HepG2 (cell line): ENCODE measurements around the gene PRR22. TPM values are rescaled to one million over a fixed set of nuclear protein-coding genes. Genes with fewer than 3 reads are reported as not detected.
A peak's percentile ranks its signal among the peaks of the same experiment; 100 is the strongest.

Experiments
- ETS1 ChIP-seq: sonication (generic); formaldehyde crosslinking; IDR thresholded peaks from 2 replicates; pipeline ENCODE4 v1.4.0; 2020; ENCODE audit warnings: missing genetic modification reagents
- GATAD2A ChIP-seq: IDR thresholded peaks from 2 replicates; pipeline ENCODE4 v1.6.1; 2016
- SPEN ChIP-seq: sonication (generic); formaldehyde crosslinking; IDR thresholded peaks from 2 replicates; pipeline ENCODE4 v1.5.1; 2020; ENCODE audit warnings: low read depth, mild to moderate bottlenecking, missing genetic modification reagents
- ZNF296 ChIP-seq: sonication (generic); formaldehyde crosslinking; conservative IDR thresholded peaks from 2 replicates; pipeline ENCODE4 v1.5.0; 2020; ENCODE audit warnings: mild to moderate bottlenecking, missing genetic modification reagents
- polyA plus RNA-seq, 8 experiments: library from polyadenylated mRNA; depleted of rRNA in 3 of 8; stranded (reverse) in 7 of 8; unstranded in 1 of 8; fragments of >200 nt; fragmentation: Illumina TruSeq in 4 of 8; extraction: Trizol in 4 of 8; gene quantifications; 2 replicates each; pipeline versions ENCODE4 v1.2.1 to v1.2.3, GENCODE V29; 2011 to 2016; ENCODE audit warnings: low read depth in 4 of 8, missing spikeins in 1 of 8, mixed read lengths in 1 of 8; ENCODE audit not compliant: insufficient read depth in 1 of 8
- total RNA-seq, 5 experiments: library from RNA; depleted of rRNA; stranded (reverse); fragments of >200 nt; fragmentation: Illumina TruSeq; extraction: Trizol; gene quantifications; 2 replicates each; pipeline ENCODE4 v1.2.3, GENCODE V29; 2016; ENCODE audit warnings: low read depth in 1 of 5
- TF ChIP-seq, protein P1 (sequence below): fragments of 450-650 bp; IDR thresholded peaks from 2 replicates; pipeline ENCODE4 v1.6.1; 2017; ENCODE audit warnings: mild to moderate bottlenecking
- TF ChIP-seq, protein P2 (sequence below): sonication (generic); formaldehyde crosslinking; IDR thresholded peaks from 2 replicates; pipeline ENCODE4 v1.4.0; 2020; ENCODE audit warnings: missing genetic modification reagents, borderline replicate concordance
- TF ChIP-seq, protein P3 (sequence below): sonication (generic); formaldehyde crosslinking; IDR thresholded peaks from 2 replicates; pipeline ENCODE4 v1.4.0; 2020; ENCODE audit warnings: mild to moderate bottlenecking, missing genetic modification reagents
- TF ChIP-seq, protein P4 (sequence below): sonication (generic); formaldehyde crosslinking; IDR thresholded peaks from 2 replicates; pipeline ENCODE4 v1.4.0; 2020; ENCODE audit warnings: low read depth, mild to moderate bottlenecking, missing genetic modification reagents
- TF ChIP-seq, protein P5 (sequence below): sonication (generic); formaldehyde crosslinking; IDR thresholded peaks from 2 replicates; pipeline ENCODE4 v1.4.0; 2020; ENCODE audit warnings: missing genetic modification reagents, borderline replicate concordance

The PRR22 gene
- total and polyA plus RNA-seq, 2 of the 13 experiments (the other 11 are each of a cell fraction or from before 2014, with no cell fraction given) = 0.84 to 2.3 TPM

DNA sequence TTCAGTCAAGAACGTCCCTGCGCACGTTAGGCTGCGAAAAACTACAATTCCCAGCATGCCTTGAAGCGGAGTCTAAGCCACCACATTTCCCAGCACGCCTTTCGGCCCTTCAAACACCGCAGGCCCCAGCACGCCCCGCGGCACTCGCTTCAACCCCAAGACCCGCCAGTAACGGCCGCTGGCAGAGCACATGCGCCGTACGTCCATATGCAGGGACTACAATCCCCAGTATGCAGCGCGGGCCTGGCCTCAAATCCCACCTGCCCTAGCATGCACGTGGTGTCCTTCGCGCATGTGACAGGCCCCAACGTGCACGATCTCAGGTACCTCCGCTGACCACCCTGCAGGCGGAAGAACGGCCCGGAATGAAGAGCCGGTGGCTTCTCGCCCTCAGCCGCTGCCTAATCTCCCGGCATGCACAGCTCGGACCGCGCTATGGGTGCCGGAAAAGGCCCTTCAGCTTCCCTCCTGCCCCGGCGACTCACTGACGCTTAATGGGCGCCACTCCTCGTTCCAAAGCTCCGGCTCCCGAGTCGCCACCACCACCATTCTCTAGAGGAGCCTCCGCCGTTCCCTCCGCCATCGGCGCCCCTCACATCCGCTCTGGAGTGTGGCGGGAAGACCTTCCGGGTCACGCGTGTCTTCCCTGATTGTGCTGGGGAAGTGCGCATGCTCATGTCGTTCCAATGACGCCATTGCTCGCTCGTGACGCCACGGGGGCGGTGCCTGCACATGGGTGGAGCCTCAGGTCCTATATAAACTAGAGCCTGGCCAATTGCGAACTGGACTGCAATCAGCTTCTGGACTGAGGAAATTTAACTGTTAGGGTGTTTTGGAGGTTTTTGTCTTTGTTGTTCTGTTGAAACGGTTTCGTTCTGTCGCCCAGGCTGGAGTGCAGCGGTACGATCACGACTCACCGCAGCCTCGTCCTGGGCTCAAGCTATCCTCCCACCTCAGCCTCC is 6.3 kb upstream of the PRR22 start, which contains the start of gene DUS3L (continued):
- TF ChIP-seq, protein P1, sequence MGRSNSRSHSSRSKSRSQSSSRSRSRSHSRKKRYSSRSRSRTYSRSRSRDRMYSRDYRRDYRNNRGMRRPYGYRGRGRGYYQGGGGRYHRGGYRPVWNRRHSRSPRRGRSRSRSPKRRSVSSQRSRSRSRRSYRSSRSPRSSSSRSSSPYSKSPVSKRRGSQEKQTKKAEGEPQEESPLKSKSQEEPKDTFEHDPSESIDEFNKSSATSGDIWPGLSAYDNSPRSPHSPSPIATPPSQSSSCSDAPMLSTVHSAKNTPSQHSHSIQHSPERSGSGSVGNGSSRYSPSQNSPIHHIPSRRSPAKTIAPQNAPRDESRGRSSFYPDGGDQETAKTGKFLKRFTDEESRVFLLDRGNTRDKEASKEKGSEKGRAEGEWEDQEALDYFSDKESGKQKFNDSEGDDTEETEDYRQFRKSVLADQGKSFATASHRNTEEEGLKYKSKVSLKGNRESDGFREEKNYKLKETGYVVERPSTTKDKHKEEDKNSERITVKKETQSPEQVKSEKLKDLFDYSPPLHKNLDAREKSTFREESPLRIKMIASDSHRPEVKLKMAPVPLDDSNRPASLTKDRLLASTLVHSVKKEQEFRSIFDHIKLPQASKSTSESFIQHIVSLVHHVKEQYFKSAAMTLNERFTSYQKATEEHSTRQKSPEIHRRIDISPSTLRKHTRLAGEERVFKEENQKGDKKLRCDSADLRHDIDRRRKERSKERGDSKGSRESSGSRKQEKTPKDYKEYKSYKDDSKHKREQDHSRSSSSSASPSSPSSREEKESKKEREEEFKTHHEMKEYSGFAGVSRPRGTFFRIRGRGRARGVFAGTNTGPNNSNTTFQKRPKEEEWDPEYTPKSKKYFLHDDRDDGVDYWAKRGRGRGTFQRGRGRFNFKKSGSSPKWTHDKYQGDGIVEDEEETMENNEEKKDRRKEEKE = no peak
- TF ChIP-seq SPEN (peak; percentile 83), ETS1 (CRISPR knock-in tag) (no peak), GATAD2A (CRISPR knock-in tag) (peak; percentile 39), ZNF296 (0 out of 2 replicates have a peak, but pooled peaks have one; percentile 57)
- TF ChIP-seq, protein P2, sequence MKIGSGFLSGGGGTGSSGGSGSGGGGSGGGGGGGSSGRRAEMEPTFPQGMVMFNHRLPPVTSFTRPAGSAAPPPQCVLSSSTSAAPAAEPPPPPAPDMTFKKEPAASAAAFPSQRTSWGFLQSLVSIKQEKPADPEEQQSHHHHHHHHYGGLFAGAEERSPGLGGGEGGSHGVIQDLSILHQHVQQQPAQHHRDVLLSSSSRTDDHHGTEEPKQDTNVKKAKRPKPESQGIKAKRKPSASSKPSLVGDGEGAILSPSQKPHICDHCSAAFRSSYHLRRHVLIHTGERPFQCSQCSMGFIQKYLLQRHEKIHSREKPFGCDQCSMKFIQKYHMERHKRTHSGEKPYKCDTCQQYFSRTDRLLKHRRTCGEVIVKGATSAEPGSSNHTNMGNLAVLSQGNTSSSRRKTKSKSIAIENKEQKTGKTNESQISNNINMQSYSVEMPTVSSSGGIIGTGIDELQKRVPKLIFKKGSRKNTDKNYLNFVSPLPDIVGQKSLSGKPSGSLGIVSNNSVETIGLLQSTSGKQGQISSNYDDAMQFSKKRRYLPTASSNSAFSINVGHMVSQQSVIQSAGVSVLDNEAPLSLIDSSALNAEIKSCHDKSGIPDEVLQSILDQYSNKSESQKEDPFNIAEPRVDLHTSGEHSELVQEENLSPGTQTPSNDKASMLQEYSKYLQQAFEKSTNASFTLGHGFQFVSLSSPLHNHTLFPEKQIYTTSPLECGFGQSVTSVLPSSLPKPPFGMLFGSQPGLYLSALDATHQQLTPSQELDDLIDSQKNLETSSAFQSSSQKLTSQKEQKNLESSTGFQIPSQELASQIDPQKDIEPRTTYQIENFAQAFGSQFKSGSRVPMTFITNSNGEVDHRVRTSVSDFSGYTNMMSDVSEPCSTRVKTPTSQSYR (CRISPR knock-in tag) = 0 out of 2 replicates have a peak, but pooled peaks have one; percentile 22
- TF ChIP-seq, protein P3, sequence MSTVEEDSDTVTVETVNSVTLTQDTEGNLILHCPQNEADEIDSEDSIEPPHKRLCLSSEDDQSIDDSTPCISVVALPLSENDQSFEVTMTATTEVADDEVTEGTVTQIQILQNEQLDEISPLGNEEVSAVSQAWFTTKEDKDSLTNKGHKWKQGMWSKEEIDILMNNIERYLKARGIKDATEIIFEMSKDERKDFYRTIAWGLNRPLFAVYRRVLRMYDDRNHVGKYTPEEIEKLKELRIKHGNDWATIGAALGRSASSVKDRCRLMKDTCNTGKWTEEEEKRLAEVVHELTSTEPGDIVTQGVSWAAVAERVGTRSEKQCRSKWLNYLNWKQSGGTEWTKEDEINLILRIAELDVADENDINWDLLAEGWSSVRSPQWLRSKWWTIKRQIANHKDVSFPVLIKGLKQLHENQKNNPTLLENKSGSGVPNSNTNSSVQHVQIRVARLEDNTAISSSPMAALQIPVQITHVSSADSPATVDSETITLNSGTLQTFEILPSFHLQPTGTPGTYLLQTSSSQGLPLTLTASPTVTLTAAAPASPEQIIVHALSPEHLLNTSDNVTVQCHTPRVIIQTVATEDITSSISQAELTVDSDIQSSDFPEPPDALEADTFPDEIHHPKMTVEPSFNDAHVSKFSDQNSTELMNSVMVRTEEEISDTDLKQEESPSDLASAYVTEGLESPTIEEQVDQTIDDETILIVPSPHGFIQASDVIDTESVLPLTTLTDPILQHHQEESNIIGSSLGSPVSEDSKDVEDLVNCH (CRISPR knock-in tag) = 0 out of 2 replicates have a peak, but pooled peaks have one; percentile 56
- TF ChIP-seq, protein P4, sequence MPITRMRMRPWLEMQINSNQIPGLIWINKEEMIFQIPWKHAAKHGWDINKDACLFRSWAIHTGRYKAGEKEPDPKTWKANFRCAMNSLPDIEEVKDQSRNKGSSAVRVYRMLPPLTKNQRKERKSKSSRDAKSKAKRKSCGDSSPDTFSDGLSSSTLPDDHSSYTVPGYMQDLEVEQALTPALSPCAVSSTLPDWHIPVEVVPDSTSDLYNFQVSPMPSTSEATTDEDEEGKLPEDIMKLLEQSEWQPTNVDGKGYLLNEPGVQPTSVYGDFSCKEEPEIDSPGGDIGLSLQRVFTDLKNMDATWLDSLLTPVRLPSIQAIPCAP (CRISPR knock-in tag) = no peak; the same call in 1 of the 2 replicates
- TF ChIP-seq, protein P5, sequence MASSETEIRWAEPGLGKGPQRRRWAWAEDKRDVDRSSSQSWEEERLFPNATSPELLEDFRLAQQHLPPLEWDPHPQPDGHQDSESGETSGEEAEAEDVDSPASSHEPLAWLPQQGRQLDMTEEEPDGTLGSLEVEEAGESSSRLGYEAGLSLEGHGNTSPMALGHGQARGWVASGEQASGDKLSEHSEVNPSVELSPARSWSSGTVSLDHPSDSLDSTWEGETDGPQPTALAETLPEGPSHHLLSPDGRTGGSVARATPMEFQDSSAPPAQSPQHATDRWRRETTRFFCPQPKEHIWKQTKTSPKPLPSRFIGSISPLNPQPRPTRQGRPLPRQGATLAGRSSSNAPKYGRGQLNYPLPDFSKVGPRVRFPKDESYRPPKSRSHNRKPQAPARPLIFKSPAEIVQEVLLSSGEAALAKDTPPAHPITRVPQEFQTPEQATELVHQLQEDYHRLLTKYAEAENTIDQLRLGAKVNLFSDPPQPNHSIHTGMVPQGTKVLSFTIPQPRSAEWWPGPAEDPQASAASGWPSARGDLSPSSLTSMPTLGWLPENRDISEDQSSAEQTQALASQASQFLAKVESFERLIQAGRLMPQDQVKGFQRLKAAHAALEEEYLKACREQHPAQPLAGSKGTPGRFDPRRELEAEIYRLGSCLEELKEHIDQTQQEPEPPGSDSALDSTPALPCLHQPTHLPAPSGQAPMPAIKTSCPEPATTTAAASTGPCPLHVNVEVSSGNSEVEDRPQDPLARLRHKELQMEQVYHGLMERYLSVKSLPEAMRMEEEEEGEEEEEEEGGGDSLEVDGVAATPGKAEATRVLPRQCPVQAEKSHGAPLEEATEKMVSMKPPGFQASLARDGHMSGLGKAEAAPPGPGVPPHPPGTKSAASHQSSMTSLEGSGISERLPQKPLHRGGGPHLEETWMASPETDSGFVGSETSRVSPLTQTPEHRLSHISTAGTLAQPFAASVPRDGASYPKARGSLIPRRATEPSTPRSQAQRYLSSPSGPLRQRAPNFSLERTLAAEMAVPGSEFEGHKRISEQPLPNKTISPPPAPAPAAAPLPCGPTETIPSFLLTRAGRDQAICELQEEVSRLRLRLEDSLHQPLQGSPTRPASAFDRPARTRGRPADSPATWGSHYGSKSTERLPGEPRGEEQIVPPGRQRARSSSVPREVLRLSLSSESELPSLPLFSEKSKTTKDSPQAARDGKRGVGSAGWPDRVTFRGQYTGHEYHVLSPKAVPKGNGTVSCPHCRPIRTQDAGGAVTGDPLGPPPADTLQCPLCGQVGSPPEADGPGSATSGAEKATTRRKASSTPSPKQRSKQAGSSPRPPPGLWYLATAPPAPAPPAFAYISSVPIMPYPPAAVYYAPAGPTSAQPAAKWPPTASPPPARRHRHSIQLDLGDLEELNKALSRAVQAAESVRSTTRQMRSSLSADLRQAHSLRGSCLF = no peak
